ENCODE data around the gene ARV1. TPM values are rescaled to one million over a fixed set of nuclear protein-coding genes. Genes with fewer than 3 reads are reported as not detected.

The ARV1 gene
- polyA plus RNA-seq, 1 donor from 2014 or later = 63.4 TPM

- no peak overlapping the region for H3K27ac ChIP-seq (ENCODE audit: low read length)
These were observed 43.0 kb upstream of the ARV1 start for GRCh38 chr1:230935852-230936251.

GRCh38 chr1:230936475-230936874, 42.4 kb upstream of the ARV1 start:
- Histone ChIP-seq H3F3A (ENCODE audit: insufficient read depth, low read length, poor library complexity, severe bottlenecking) (no peaks in the 10 kb centered on the region), H3K27ac (ENCODE audit: low read length) (no peak overlapping the region), H3K4me2 (ENCODE audit: low read length) (no peak overlapping the region), H4K20me1 (ENCODE audit: insufficient read depth) (no peaks in the 10 kb centered on the region), H3K36me3 (ENCODE audit: insufficient read depth, low read length) (no peaks in the 10 kb centered on the region), H3K79me2 (replicated peaks; ENCODE audit: insufficient read depth, low read length) (no peaks in the 10 kb centered on the region), H3K27me3 (ENCODE audit: insufficient read depth, low read depth, low read length) (no peaks in the 10 kb centered on the region), H2AFZ (ENCODE audit: low read depth, low read length) (no peak overlapping the region), H3K9ac (ENCODE audit: low read length) (no peak overlapping the region), H3K9me2 (ENCODE audit: insufficient read depth, low read length) (no peaks in the 10 kb centered on the region), H3K4me3 (ENCODE audit: low read length) (no peak overlapping the region), H3K9me3 (ENCODE audit: low read length) (no peaks in the 10 kb centered on the region)
- TF ChIP-seq CTCF (IDR thresholded peaks at IDR 0.05; ENCODE audit: poor library complexity, severe bottlenecking) = no peak
- no peak for TF ChIP-seq TAF1 (IDR thresholded peaks at IDR 0.05; ENCODE audit: low read depth)
- no peak for TF ChIP-seq SMC3 (conservative IDR thresholded peaks at IDR 0.05; ENCODE audit: poor library complexity)
- no peak for TF ChIP-seq REST (IDR thresholded peaks at IDR 0.05; ENCODE audit: borderline replicate concordance)
- no peak for TF ChIP-seq MXI1 (conservative IDR thresholded peaks at IDR 0.05; ENCODE audit: poor library complexity, severe bottlenecking)
- TF ChIP-seq EZH2 (IDR thresholded peaks at IDR 0.05; ENCODE audit: borderline replicate concordance, insufficient read depth, low read length, poor library complexity, severe bottlenecking) = no peak
- TF ChIP-seq POLR2AphosphoS5 (IDR thresholded peaks at IDR 0.05) = no peak

More at GRCh38 chr1:230935852-230936251, 43.0 kb upstream of the ARV1 start:
- H3K4me2 ChIP-seq (ENCODE audit: low read length) = no peak overlapping the region
- H2AFZ ChIP-seq (ENCODE audit: low read depth, low read length) = no peak overlapping the region
- H4K20me1 ChIP-seq (ENCODE audit: insufficient read depth) = no peaks in the 10 kb centered on the region
- H3K9me3 ChIP-seq (ENCODE audit: low read length) = no peaks in the 10 kb centered on the region
- H3K4me3 ChIP-seq (ENCODE audit: low read length) = no peak overlapping the region
- TF ChIP-seq POLR2AphosphoS5 (IDR thresholded peaks at IDR 0.05) (no peak), RAD21 (conservative IDR thresholded peaks at IDR 0.05) (no peak), REST (IDR thresholded peaks at IDR 0.05; ENCODE audit: borderline replicate concordance) (no peak), EP300 (conservative IDR thresholded peaks at IDR 0.05; ENCODE audit: poor library complexity, severe bottlenecking) (no peak), EZH2 (IDR thresholded peaks at IDR 0.05; ENCODE audit: borderline replicate concordance, insufficient read depth, low read length, poor library complexity, severe bottlenecking) (no peak), CTCF (IDR thresholded peaks at IDR 0.05; ENCODE audit: poor library complexity, severe bottlenecking) (no peak), SMC3 (conservative IDR thresholded peaks at IDR 0.05; ENCODE audit: poor library complexity) (no peak), MXI1 (conservative IDR thresholded peaks at IDR 0.05; ENCODE audit: poor library complexity, severe bottlenecking) (no peak), TAF1 (IDR thresholded peaks at IDR 0.05; ENCODE audit: low read depth) (no peak)
- H3K36me3 ChIP-seq (ENCODE audit: insufficient read depth, low read length) = no peaks in the 10 kb centered on the region
- no peak overlapping the region for H3K9ac ChIP-seq (ENCODE audit: low read length)
- no peaks in the 10 kb centered on the region for H3K79me2 ChIP-seq (replicated peaks; ENCODE audit: insufficient read depth, low read length)
- H3K9me2 ChIP-seq (ENCODE audit: insufficient read depth, low read length) = no peaks in the 10 kb centered on the region
- H3F3A ChIP-seq (ENCODE audit: insufficient read depth, low read length, poor library complexity, severe bottlenecking) = no peaks in the 10 kb centered on the region
- no peaks in the 10 kb centered on the region for H3K27me3 ChIP-seq (ENCODE audit: insufficient read depth, low read depth, low read length)
